Adrenal gland (tissue), 12 donors: ENCODE measurements around the gene ALG5. TPM values are rescaled to one million over a fixed set of nuclear protein-coding genes. Genes with fewer than 3 reads are reported as not detected.

ENCODE experiments used
- DNase-seq, 7 donors: peaks; one replicate each; pipeline ENCODE4 v3.0.0-alpha.2; 2019 to 2020
- H3K27ac ChIP-seq, 5 donors: fragments of 200-600 bp; sonication (generic) in 4 of 5; 1 replicate in 3 of 5; 2 replicates in 2 of 5; pipeline versions ENCODE4 v1.5.1 to v1.8.0; 2016 to 2020; ENCODE audit warnings: mild to moderate bottlenecking in 1 of 5
- H3K27me3 ChIP-seq: fragments of 200-600 bp; 2 replicates; pipeline ENCODE4 v1.8.0; 2021
- H3K36me3 ChIP-seq, 2 donors: fragments of 200-600 bp; replicated peaks in 1 of 2; 1 replicate in 1 of 2; 2 replicates in 1 of 2; pipeline versions ENCODE4 v1.5.1 to v1.8.0; 2018 to 2022
- H3K4me1 ChIP-seq, 2 donors: fragments of 200-600 bp; replicated peaks in 1 of 2; 1 replicate in 1 of 2; 2 replicates in 1 of 2; pipeline versions ENCODE4 v1.5.1 to v1.8.0; 2018 to 2021
- H3K4me3 ChIP-seq, 4 donors: fragments of 200-600 bp; sonication (generic) in 3 of 4; one replicate each; pipeline ENCODE4 v1.5.1; 2016 to 2018
- H3K9me3 ChIP-seq, 3 donors: fragments of 200-600 bp; sonication (generic) in 1 of 3; replicated peaks in 1 of 3; 1 replicate in 2 of 3; 2 replicates in 1 of 3; pipeline versions ENCODE4 v1.5.1 to v1.8.0; 2016 to 2021
- CTCF ChIP-seq, 6 experiments: fragments of 450-650 bp in 4 of 6; fragments of 200-600 bp in 2 of 6; sonication (generic) in 1 of 6; IDR thresholded peaks; 1 replicate in 5 of 6; 2 replicates in 1 of 6; pipeline versions ENCODE4 v1.5.1 to v1.8.0; 2016 to 2021; ENCODE audit warnings: antibody characterized with exemption in 6 of 6, mild to moderate bottlenecking in 2 of 6, moderate library complexity in 1 of 6
- POLR2A ChIP-seq, 2 donors: fragments of 450-650 bp; IDR thresholded peaks; one replicate each; pipeline ENCODE4 v1.6.1; 2017; ENCODE audit warnings: antibody characterized with exemption in 2 of 2, mild to moderate bottlenecking in 2 of 2, moderate library complexity in 1 of 2
- WGBS, 4 donors: extraction: QIAGEN DNeasy Blood & Tissue Kit in 2 of 4; methylation state at CpG; one replicate each; pipeline versions ENCODE4 v1.1.5 to v1.1.7; 2013 to 2017; 5-methylcytosine and 5-hydroxymethylcytosine counted together
- intact Hi-C, 2 donors: fragments of 100-400 bp; cut with DNase I; formaldehyde crosslinking; loops; one replicate each; pipeline versions ENCODE4 v1.14.1 to v1.15.0; 2022 to 2023
- polyA plus RNA-seq, 3 donors: library from polyadenylated mRNA; stranded (reverse); fragments of 200-250 nt in 2 of 3; fragments of 350-450 nt in 1 of 3; fragmentation: Illumina TruSeq in 1 of 3; extraction: RNeasy Lipid Tissue Mini Kit (QIAGEN cat#74804) in 1 of 3; gene quantifications; one replicate each; pipeline ENCODE4 v1.2.3, GENCODE V29; 2013 to 2014
- total RNA-seq, 9 donors: library from RNA; depleted of rRNA in 4 of 9; stranded (reverse); fragments of >200 nt in 4 of 9; fragments of 120-200 nt in 1 of 9; fragmentation: NEBNext Ultra II Directional in 1 of 9; extraction: Animal tissue kit (Norgen Biotek cat#: 25700) in 1 of 9; gene quantifications; one replicate each; pipeline versions ENCODE4 v1.1.0 to v1.2.4, GENCODE V29; 2013 to 2023
- donor health status: healthy with polysubstance abuse.
- donor health status: Bipolar disorder and iron deficiency.
- donor health status: DM: yes; HTN: yes; CAD: no.
- donor health status: DM: no; HTN: no; CAD: no.
- donor health status: DM: no; HTN: no; CAD: no.
- donor health status: DM: yes; HTN: yes; CAD: no.

The ALG5 gene
- total and polyA plus RNA-seq, 12 donors, result 28.2 to 76.7 (median 41.2) TPM

- no peak overlapping the region for H3K4me3 ChIP-seq
- no peaks in the 10 kb centered on the region for H3K9me3 ChIP-seq
- intact Hi-C loops, result no loop called here
- H3K27me3 ChIP-seq, result no peaks in the 10 kb centered on the region
- no peaks in the 10 kb centered on the region for H3K36me3 ChIP-seq
- no peak for TF ChIP-seq POLR2A (IDR thresholded peaks at IDR 0.05)
- no peak for TF ChIP-seq CTCF (IDR thresholded peaks at IDR 0.05)
- no peak for DNase-seq
- 94 to 100% (median 100%) methylated on average over 1 of the region's 1 CpG for WGBS, 4 donors
- H3K27ac ChIP-seq, result no peak overlapping the region
- H3K4me1 ChIP-seq, result no peaks in the 10 kb centered on the region
Observed at GRCh38 chr13:36910545-36910944, 88.6 kb downstream of the ALG5 start.

- H3K36me3 ChIP-seq, result no peaks in the 10 kb centered on the region
- no peak for DNase-seq
- 77 to 91% (median 87%) methylated on average over 2 of the region's 2 CpGs for WGBS, 4 donors
- H3K4me3 ChIP-seq, result no peak overlapping the region
- H3K4me1 ChIP-seq, result no peaks in the 10 kb centered on the region
- H3K9me3 ChIP-seq, result no peaks in the 10 kb centered on the region
- TF ChIP-seq CTCF (IDR thresholded peaks at IDR 0.05) (no peak), POLR2A (IDR thresholded peaks at IDR 0.05) (no peak)
- no peaks in the 10 kb centered on the region for H3K27me3 ChIP-seq
- intact Hi-C loops, result no loop called here
- H3K27ac ChIP-seq, result no peak overlapping the region
Observed at GRCh38 chr13:36907821-36908220, 91.3 kb downstream of the ALG5 start.

GRCh38 chr13:36907266-36907665, 91.9 kb downstream of the ALG5 start:
- intact Hi-C loops, result no loop called here
- Histone ChIP-seq H3K4me1 (no peaks in the 10 kb centered on the region), H3K4me3 (no peak overlapping the region), H3K27ac (no peak overlapping the region), H3K9me3 (no peaks in the 10 kb centered on the region), H3K36me3 (no peaks in the 10 kb centered on the region), H3K27me3 (no peaks in the 10 kb centered on the region)
- 90 to 95% (median 94%) methylated on average over 4 of the region's 4 CpGs for WGBS, 4 donors
- no peak for DNase-seq
- TF ChIP-seq POLR2A (IDR thresholded peaks at IDR 0.05) (no peak), CTCF (IDR thresholded peaks at IDR 0.05) (no peak)

GRCh38 chr13:36905944-36906343, 93.2 kb downstream of the ALG5 start:
- Histone ChIP-seq H3K27me3 (no peaks in the 10 kb centered on the region), H3K27ac (no peak overlapping the region), H3K36me3 (no peaks in the 10 kb centered on the region), H3K4me1 (no peaks in the 10 kb centered on the region), H3K9me3 (no peaks in the 10 kb centered on the region), H3K4me3 (no peak overlapping the region)
- no peak for TF ChIP-seq POLR2A (IDR thresholded peaks at IDR 0.05)
- no peak for TF ChIP-seq CTCF (IDR thresholded peaks at IDR 0.05)
- WGBS, 4 donors, result 88 to 91% (median 89%) methylated on average over 5 of the region's 5 CpGs
- DNase-seq, result no peak
- intact Hi-C loops, result no loop called here
